NCI-H2227 (cell line): ENCODE measurements around the gene C2.
A peak's percentile ranks its signal among the peaks of the same experiment; 100 is the strongest.

ENCODE experiments used
- DNase-seq: peaks from one replicate; lab custom pipeline; 2025; ENCODE audit not compliant: unreplicated experiment; lab: John Stamatoyannopoulos, UW

The C2 gene

DNA sequence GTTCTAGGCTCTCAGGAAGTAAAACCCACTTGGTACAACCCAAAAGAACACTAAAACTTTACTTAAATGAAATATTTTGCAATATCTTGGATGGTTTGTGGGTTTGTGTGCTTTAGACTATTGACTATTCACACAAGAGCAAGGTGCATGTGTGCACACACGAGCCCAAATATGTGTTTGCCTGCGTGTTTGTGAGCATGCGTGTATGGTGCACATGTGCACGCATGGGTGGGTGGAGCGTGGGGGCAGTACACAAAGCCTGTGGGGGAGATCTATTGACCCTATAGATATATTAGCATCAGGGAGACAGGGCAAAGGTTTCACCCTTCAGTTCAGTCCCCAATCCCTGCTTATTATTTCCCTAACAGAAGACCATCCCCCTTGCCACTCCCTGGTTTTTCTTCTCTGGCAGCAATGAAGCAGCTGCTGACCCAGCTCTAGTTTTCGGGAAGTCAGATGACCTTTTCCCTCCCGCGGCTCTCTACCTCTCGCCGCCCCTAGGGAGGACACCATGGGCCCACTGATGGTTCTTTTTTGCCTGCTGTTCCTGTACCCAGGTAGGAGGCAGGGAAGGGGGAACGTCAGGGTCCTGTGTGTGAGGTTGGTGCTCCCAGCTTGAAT, at the start of gene C2:
C2 (plus strand) TSS at position 476 of the 621 bp plus-strand sequence; CDS start at position 512, 36 bp downstream.
- DNase-seq = no peak

DNA sequence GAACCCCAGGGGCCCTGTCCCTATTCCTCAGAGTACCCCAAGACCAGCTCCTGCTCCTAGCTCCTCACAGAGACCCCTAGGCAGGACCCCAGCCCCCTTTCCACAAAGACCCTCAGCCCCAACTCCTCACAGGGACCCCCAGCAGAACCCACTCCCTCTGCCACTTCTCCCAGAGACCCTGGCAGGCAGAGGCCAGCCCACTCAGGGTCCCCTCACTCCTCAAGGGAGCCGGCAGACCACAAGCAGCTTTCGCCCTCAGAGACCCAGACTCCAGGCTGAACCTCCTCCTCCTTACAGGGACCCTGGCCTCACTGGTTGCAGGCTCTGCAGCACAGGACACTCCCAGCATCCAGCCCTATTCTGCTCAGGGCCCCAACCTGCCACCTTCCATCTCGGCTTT, 49.3 kb upstream of the C2 start:
- no peak for DNase-seq

DNA sequence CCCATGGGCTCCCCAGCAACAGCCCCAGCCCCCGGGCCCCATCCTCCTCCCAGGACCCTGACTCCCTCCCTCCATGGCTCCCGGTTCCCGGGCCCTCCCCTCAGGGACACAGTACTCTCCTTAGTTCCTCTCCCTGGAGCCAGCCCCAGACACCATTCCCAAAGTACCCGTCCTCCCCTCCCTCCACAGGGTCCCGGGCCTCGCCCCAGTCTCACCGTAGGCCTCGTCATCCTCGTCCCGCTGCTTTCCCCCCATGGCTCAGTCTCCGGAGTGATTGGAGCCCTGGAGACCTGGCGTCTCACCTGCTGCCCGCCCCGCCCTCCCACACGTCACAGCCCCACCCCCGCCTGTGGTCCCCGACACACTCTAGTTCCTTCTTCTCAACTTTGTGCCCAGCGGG, 48.8 kb upstream of the C2 start, which contains the start of gene SLC44A4:
SLC44A4 (minus strand) TSS at position 272 of the 400 bp plus-strand sequence; CDS start at position 255, 17 bp downstream.
- DNase-seq = no peak

DNA sequence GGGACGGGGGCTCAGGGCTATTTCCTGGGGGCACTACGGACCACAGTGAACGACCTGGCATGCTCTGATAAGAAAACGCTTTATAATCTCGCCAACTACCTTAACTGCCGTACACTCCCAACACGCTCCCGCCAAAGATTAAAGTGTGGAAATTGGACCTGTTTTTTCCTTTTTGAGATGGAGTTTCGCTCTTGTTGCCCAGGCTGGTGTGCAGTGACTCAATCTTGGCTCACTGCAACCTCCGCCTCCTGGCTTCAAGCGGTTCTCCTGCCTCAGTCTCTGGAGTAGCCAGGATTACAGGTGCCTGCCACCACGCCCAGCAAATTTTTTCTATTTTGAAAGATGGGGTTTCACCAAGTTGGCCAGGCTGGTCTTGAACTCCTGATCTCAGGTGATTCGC, 48.4 kb upstream of the C2 start:
- no peak for DNase-seq

DNA sequence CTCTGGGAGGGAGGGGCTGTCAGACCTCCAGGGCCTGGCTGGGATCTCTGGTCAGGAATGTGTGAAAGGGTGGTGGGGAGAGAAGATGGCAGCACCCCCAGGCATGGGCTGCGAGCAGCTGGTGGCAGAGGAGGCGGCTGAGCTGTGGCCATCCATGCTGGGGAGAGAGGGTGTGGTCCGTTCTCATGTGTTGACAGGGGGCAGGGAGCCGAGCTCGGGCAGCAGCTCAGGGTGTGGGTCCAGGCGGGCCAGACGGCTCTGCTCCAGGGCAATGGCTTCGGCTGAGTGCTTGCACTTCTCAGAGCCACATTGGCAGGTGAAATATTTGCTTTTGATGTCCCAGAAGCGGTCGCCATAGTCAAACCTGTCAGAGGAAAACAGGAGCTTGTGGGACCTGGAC, 47.6 kb upstream of the C2 start:
- no peak for DNase-seq

DNA sequence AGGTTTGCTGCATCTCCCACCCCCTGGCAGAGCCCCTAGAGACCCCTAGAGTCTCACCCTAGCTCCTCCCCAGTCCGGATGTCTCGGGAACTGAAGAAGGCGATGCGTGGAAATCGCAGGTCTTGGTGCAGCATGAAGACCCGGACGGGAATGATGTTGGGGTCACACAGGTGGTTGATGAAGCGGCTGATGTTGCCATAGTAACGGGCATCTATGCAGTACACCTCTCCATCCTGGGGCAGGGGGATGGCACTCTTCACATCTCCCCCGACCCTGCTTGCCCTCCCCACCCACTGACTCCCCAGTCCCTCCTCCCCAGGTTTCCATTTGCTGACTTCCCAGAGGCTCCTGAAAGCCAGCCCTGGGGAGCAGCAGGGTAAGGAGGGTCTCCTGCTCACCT, 46.9 kb upstream of the C2 start:
- no peak for DNase-seq

DNA sequence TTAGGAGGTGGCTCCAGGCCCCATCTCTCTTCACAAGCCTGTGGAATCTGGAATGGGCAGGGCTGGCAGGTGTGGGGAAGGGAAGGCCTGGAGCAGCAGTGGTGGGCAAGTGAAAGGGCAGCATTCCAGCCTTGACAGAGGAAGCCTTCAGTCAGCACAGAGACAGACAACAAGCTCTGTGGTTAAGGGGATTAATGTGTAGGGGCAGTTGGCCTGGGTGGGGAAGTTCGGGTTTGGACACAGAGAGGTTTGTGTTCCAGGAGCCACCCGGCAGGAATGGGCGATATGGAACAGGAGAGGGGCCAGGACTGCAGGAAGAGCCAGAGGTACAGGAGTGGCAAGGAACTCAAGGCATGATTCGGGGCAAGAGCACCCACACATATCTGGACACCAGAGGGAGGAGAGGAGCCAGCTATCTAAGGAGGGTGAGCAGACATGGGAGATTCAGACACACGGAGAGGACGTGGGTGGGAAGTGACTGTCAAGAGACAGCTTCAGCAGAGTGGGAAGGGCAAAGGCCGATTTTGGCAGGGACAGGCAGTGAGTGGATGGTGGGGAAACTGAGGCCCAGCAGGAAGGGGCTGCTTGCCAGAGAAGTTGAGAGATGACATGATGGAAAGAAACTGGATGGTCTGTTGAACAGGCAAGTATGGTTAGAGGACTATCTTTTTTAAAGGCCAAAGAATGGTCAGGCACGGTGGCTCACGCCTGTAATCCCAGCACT, 46.2 kb upstream of the C2 start:
- DNase-seq = no peak

DNA sequence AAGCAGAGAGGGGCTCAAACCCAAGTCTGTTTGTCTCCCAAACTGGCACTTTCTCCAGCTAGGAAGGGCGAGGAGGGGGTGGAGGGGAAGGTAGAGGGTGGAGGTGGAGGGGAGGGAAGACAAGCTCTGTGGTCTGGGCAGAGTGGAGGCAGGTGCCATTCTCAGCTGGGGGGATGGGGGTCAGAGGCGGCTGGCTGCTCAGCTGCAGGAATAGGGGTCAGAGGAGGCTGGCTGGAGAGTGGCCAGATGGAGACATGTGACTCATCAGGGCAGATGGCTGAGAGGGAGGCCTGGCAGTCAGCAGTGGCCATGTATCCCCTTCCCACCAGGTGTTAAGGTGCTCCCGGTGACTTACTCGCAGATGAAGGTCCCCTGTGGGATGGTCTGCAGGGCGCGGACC, 45.2 kb upstream of the C2 start:
- no peak for DNase-seq

DNA sequence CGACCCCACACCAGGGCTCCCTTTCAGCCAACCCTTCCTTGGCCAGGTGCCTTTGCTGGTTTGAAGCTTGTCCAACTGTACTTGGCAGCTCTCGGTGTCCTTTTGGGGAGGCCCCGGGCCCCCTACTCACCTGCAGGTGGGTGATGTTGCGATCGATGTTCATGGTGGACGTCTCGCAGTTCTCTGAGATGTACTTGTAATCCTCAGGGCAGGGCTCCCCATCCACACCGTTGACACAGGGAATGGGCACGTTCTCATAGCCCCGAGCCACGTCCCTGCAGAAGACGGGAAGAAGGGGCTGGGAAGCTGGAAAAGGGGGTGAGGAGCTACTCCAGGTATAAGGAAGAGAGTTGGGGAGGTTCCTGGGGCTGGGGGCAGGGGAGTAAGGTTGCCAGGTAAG, 43.8 kb upstream of the C2 start:
- no peak for DNase-seq

DNA sequence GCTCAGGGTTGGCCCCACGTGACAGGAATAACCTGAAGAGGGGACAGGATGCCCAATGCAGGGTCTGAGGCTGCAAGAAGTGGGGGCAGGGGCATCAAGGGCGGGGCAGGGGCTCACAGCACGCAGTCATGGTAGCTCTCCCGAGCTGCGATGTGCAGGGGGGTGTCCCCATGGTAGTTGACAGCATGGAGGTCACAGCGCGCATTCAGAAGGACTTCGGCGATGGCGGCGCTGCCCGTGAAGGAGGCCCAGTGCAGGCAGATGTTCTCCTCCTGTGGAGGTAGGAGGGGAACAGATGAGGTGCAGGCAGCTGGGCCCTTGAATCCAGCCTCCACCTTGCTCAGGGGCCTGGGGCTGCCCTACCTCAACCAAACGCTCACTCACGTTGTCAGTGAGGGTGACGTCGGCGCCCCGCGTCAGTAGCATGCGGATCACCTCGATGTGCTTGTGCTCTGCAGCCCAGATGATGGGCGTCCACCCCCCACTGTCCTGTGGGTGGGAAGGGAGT, 42.9 kb upstream of the C2 start:
- no peak for DNase-seq

DNA sequence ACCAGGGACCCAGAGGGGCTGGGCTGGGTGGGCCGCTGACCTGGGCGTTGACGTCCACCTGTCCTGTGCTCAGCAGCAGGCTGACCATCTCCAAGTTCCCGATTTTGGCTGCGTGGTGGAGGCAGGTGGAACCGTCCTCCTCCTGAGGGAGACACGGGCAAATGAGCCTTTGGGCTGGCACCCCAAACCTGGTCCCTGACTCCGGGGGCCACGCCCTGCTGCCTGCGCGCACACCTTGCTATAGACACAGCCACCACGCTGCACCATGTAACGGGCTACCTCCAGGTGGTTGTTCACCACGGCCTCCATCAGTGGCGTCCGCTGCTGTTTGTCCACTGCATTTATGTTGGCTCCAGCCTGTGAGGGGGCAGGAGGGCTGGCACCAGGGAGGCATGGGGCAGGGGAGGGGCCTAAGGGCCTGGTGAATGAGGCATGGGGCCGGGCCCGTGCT, 41.0 kb upstream of the C2 start:
- DNase-seq = no peak

DNA sequence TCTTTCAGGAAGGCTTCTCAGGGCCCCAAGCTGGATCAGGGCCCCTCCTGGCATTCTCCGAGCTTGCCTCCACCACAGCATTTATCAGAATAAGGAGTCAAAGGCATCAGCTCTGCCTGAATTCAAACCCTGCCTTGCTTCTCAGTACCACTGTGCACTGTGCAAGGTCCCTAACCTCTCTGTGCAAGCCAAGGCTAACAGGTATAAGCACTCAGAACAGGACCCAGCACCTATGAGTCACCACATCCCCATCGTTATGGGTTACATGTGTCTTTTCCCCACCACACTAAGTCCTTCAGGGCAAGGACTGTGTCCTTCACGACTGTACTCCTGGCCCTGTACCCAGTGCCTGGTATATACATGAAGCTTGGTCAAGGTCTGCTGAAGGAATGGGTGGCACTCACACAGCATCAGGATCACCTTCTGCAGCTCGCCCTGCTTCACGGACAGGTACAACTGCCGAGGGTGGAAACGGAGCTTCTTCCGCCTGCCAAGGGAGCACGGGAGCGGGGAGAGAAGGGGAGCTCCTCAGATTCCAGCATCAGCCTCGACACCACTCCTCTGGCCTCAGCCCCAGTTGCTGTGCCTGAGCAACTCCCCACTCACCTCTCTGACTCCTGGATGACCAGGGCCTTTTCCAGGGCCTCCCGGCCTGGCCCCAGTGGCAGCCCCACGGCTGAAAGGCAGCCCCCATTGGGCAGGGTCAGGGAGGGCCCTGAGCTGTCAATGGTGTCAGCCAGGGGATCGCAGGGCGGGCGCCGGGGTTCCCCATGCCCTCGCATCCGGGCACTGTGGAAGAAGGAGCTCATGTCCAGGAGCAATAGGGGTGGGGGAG, 40.1 kb upstream of the C2 start:
- DNase-seq = no peak

DNA sequence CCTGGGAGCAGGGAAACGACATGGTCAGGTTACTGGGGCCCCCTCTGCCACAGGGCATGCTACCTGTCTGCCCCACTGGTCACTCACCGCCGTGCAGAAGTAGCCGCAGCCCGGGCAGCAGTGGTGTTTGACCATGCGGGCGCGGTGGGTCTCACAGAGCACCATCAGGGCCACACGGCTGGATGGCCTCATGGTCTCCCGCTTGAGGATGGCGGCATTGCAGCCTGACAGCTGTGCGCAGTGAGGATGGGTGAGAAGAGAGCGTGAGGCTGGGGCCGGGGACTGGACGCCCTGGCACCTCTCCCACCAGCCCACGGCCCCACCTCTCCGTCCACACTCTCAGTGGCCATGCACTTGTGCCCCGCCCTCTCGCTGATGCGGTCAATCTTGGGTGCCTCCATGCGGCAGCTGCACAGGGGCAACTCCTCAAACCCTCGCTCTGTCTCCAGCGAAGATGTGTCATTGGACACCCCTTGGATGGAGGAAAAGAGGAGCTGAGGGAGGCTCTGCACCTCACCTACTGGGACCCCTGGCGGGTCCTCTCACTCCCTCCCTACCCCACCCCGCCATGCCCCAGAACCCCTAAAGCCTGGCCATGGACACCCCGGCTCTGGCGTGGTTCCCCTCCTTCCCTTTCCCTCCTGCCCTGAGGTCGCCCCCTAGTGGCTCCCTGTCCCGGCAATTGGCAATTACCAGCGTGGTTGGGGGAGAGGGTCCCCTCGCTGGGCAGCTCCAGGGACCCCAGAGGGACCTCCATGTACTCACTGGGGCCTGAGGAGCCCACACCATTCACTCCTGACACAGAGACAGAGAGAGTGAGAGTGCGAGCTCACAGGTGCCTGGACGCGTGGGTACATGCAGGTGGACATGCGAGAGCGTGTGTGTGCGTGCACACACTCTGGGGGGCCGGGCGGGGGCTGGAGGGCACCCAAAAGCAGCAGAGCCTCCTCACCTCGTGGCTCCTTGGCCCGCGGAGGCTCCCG, 39.0 kb upstream of the C2 start:
- peak; percentile 43 for DNase-seq

DNA sequence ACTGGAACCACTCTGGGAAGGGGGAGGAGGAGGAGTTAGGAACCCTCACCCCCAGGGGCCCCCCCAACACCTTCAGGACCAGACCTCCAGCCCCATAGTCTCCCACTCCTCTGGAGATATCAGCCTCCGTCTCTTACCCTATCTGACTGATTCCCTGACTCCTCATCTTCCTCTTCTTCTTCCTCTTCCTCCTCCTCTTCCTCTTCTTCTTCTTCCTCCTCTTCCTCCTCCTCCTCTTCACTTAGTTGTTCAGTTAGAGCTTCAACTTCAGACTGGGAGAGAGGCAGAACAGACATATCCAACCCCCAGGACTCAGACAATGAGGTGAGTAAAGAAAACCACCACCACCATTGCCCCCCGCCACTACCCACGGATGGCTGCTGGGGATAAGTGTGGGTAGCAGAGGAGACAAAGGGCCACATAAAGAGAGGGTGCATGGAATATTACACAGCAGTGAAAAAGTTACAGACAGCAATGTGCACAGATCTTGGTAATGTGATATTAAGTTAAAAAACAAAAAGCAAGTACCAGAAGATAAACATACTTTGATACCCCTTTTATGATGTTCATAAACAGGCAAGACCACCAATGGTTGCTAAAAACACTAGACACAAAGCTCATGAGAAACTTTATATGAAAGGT, 38.1 kb upstream of the C2 start:
- no peak for DNase-seq

DNA sequence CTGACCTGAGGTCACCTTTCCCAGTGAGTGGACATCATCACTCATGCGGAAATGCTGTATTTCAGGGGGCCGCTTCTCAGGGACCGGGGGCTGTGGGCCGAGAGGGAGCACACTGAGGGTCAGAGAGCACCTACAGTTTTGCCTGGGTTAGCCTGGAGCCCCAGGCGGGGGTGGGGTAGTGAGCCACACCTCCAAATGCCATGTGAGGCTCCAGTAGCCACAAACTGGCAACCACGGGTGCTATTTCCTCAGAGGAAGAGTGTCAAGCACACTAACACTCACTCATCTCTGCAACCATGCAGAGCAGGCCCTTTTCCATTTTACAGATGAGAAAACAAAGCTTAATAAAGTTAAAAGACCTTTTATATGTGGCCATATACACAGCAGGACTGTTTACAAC, 34.7 kb upstream of the C2 start:
- DNase-seq = no peak

DNA sequence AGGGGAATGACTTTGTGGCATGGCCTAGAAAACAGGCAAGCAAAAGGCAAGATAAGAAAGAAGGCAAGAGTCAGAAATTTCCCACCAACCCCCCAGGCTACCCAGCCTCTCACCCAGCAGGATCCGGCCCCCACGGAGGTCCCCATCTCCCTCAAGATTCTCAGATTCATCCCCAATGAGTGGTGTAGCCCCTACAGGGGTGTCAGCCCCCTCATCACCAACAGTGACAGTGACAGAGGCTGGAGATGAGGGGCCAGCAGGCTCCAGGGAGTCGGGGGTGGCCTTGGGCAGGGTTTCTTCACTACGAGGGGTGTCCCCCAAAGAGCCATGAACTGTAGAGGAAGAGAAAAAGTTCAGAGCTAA, 31.0 kb upstream of the C2 start:
- DNase-seq = no peak

DNA sequence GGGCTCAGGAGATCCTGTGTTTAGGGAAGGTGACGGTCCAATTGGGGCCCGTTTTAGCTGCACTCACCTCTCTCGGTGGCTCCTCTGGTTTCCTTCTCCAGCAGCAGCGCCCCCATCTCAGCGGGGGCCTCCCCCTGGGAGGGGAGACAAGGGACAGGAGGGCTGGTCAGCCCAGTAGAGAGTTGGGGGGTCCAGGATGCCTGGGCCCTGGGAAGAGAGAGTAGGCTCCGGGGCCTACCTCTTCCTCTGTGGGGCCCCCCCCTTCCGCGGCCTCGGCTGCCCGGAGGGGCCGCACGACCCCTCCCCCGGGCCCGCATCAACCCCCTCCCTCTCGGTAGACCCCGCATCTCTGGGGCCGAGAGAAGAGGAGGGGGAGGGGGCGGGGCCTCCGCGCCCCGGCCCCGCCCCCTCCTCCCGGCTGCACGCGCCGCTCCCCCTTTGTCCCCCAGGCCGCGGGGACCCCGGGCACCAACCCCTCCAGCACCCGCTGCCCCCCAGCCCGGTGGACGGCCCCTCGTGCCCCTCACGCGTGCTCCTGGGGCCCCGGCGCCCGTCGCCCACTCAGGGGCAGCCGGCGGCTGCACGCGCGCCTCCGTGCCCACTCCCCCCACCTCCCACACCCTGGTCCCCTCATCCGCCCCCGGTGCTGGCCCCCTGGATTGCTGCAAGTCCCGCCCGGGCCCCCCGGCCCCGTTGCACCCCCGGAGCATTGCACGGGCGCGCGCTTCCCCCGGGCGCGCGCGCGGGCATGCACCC, 30.5 kb upstream of the C2 start:
- peak; percentile 62 for DNase-seq

DNA sequence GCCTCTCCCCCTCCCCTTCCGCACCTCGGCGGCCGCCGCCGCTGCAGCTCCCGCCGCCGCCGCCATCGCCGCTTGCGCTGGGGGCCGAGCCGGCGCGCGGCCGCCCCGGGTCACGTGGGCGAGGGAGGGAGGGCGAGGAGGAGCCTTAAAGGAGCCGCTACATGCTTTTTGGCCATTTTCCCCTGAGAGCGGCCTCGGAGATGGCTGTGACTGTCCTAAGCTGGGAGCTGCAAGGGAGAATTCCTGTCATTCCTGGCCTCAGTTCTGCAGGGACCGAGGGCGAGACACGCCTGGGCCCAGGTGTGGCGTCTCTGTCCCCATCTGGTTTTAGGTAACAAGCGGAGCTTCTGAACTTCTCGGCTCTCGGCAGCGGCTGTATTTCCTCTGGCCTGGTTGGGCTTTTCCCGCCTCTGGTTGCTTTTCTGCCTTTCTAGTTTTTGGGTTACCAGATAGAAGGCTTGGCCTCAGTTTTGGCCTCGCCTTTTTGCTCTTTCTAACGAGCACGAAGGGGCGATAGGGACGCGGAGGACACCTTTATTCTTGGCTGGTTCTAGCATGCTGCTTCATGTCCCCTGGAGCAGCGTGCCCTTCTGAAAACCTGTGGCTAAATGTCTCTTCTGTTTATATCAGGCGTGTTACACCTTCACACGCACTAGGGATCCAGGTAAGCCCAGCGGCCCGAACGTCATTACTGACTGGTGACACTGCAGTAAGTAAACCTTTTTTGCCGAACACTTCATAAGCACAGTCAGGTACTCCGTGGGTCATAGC, 29.7 kb upstream of the C2 start, which contains the start of gene EHMT2:
EHMT2 (minus strand) TSS at position 87 of the 771 bp plus-strand sequence; CDS start at position 66, 21 bp downstream.
- DNase-seq = peak; percentile 93
